GM18909 (cell line): ENCODE measurements around the gene NKX2-4.
"Not testable (repeated sequence)": the region's sequence is repeated elsewhere in the genome, so short reads cannot be mapped to it uniquely, and the experiment has no call there.

Source experiments
- ATAC-seq: cut with Tn5 transposase; IDR thresholded peaks from one replicate; pipeline ENCODE4 v1.9.1; 2021; ENCODE audit warnings: mild to moderate bottlenecking; ENCODE audit not compliant: unreplicated experiment, poor library complexity

The NKX2-4 gene

GRCh38 chr20:21397341-21398108 is at the start of gene NKX2-4:
NKX2-4 (minus strand) TSS chr20:21397526; CDS start chr20:21397399, 127 bp downstream.
- ATAC-seq = no peak

DNA sequence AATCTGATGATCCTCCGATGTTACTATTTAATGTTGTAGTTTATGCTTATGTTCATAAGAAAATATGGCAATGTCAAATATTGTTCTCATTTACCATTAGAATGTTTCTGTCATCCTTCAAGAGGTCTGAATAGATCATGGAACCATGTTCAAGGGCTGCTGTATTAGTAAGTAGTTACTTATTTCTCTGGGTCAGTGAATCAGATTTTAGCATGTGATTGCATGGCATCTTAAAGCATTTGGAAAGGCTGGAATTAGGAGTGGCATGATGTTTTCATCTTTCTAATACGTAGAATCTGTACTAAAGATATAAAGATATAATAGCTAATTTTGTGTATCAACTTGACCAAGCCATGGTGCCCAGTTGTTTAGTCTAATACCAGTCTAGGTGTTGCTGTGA is 40.5 kb upstream of the NKX2-4 start:
- ATAC-seq = no peak

DNA sequence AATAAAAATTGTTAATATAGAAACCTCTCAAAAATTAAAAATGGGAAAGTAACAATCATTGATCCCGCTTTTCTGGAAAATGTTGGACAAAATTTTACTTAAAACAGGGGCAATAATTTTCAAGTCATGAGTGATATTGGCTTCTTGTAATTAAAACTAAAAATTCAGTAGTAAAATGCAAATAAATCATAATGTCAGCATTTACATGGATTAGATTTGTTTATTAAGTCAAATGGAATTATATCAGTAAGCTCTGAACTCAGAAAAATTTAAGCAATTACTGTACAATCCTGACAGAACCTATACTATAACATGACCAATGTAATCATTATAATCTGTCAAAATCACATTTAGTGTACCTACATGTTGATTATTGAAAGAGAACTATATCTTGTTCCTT is 39.9 kb upstream of the NKX2-4 start:
- ATAC-seq = no peak

DNA sequence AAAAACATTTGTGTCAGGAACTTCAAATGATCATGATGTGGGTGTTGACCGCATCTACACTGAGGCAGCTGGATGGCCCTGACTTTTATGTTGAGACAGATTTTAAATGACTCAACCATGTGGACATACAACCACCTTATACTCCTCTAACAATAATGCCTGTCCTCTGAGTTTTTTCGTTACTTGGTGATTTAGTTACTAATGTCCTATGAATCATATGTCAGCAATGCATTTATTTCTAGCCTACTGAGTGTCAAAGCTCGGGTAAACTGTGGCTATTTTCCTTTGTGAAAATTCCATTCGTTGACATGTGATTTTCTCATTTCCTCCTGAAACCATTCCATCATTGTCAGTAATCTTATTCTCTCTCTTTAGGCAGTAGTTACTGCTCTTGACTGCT is 38.9 kb upstream of the NKX2-4 start:
- no peak for ATAC-seq

GRCh38 chr20:21435576-21435975 is 38.2 kb upstream of the NKX2-4 start:
- ATAC-seq = no peak

DNA sequence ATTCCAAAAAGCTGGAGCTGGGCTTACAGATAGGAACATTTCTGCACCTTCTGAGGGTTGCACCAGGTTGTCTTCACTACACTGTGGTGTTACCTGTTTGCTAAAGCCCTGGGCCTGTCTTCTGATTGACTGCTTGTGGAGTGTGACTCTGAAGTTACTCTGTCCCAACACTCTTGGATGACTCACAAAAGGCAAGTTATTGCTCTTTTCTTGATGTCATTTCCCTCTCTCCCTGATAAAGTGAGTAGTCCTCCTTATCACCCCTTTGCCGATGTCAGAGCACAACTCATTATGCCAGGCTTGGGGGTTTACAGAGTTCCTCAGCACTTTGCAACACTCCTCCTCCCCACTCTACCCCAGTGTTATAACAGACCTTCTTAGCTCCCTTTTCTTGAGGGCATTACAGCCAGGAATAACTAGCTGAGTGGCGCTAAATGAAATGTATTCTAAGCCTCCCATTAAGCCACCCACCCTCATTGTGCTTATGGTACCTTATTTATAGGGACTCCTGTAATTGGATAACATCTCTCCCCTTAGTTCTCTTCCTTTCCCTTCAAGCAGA is 36.1 kb upstream of the NKX2-4 start:
- ATAC-seq = no peak

DNA sequence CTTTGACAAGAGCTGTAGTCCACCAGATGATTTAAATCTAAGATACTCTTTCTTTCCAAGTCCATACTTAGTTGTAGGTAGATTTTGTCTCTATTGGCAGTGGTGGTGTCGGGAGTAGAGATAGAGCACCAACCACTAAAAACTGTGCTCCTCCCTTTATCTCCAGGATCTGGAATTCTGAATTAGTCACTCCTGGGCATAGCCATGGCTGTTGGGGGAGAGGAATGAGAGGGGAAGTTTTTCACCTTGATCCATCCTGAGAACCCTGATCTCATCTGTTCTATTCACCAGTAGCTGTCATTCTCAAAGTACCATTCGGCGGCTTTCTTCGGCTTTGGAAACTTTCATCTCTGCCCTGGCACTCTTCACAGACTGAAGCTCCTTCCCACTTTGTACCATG is 35.6 kb upstream of the NKX2-4 start:
- ATAC-seq = no peak

- no peak for ATAC-seq
Observed at GRCh38 chr20:21430020-21430419, 32.7 kb upstream of the NKX2-4 start.

DNA sequence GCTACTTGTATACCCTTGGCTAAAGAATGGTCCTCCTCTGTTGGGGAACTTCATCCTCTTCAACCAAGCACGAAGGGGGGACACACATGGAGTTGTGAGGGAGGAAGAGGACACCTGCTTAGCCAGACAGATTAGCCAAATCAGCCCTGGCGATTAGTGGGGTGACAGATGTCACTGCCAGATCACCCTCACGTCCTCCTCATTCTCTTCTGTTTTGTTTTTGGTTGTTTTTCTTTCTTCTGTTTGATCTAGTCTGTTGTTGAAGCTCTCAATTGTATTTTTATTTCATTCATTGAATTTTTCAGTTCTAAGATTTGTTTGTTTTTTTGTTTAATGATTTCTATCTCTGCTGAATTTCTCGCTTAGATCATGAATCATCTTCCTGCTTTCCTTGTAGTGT is 27.5 kb upstream of the NKX2-4 start:
- ATAC-seq = no peak

DNA sequence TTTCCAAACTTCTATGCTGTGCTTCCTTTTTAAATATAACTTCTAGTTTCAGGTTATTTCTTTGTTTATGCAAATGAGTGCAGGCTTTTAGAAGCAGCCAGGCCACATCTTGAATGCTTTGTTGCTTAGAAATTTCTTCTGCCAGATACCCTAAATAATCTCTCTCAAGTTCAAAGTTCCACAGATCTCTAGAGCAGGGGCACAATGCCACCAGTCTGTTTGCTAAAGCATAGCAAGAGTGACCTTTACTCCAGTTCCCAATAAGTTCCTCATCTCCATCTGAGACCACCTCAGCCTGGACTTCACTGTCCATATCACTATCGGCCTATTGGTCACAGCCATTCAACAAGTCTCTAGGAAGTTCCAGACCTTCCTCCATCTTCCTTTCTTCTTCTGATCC is 26.4 kb upstream of the NKX2-4 start:
- not testable (repeated sequence) for ATAC-seq

DNA sequence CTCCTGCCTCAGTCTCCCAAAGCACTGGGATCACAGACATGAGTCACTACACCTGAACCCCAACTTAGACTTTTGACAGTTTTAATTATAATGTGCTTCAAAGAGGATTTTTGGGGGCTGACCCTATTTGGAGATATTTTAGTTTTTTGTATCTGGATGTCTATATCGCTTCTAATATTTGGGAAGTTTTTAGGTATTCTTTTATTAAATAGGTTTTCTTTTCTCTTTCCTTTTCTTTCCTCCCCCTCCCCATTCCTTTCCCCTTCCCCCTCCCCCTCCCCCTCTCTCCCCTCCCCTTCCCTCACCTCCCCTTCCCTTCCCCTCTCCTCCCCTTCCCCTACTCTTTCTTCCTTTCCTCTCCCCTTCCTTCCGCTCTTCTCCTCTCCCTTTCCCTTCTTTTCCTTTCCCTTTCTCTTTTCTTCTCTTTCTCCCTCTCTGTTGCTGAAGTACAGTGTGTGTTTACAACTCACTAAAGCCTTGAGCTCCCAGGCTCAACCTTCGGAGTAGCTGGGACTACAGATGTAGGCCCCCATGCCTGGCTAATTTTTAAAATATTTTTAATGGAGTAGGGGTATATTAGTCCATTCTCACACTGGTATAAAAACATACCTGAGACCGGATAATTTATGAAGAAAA is 24.4 kb upstream of the NKX2-4 start:
- no peak for ATAC-seq

DNA sequence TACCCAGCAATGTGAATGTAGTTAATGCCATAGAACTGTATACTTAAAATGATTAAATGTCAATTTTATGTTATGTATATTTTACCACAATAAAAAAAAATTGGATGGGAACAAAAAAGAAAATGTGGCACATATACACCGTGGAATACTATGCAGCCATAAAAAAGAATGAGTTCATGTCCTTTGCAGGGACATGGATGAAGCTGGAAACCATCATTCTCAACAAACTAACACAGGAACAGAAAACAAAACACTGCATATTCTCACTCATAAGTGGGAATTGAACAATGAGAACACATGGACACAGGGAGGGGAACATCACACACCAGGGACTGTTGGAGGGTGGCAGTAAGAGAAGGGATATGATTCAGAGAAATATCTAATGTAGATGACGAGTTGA is 21.8 kb upstream of the NKX2-4 start:
- ATAC-seq = not testable (repeated sequence)

- ATAC-seq = not testable (repeated sequence)
Observed at GRCh38 chr20:21413996-21414395, 16.7 kb upstream of the NKX2-4 start.

DNA sequence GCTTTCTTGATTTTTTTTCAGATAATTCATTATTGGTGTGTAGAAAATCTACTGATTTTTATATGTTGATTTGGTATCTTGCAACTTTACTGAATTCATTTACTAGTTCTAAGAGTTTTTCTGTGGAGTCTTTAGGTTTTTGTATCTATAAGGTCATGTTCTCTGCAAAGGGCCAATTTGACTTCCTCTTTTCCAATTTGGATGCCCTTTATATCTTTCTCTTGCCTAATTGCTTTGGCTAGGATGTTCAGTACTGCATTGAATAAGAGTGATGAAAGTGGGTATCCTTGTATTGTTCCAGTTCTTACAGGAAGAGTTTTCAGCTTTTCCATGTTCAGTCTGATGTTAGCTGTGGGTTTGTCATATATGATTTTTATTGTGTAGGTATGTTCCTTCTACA is 14.4 kb upstream of the NKX2-4 start:
- no peak for ATAC-seq

GRCh38 chr20:21399005-21399475 is 1.7 kb upstream of the NKX2-4 start:
- no peak for ATAC-seq

DNA sequence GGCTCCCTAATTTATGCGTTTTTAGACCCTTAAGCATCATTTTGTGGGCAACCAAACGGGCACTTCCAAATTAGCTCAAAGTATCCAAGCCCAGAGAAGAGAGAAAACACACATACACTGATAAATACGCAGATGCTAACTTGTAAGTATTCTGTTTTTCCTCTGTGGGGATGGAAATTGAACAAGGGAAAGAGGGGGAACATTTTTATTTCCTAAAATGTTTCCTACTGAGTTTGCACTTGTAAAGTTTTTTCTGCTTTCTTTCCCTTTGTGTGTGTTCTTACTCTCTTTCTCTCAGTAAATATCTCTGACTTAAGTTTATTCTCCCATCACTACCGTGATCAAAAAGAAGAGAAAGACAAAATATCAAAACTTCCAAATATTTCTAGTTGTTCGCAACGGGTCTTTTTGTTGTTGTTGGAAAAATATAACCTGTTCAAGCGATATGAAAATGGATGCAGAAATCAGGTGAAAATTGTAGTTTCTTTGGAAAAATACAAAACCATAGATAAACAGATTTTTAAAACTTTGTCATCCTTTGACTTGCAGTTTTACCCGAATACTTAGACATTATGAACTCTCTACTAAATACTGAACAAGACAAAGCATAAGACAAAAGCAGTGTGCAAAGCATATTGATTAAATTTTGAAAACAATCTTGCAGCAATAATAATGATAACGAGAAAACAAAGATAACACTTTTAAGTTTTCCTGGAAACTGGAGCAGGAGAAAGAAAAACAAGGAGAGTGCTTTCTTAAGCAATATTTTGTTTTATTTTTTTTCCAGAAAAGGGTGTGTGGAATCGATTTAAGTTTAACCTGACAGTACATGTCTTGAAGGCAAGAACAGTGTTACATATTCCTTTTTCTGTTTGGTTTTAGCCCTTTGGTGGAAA is 1.0 kb upstream of the NKX2-4 start:
- ATAC-seq = no peak

DNA sequence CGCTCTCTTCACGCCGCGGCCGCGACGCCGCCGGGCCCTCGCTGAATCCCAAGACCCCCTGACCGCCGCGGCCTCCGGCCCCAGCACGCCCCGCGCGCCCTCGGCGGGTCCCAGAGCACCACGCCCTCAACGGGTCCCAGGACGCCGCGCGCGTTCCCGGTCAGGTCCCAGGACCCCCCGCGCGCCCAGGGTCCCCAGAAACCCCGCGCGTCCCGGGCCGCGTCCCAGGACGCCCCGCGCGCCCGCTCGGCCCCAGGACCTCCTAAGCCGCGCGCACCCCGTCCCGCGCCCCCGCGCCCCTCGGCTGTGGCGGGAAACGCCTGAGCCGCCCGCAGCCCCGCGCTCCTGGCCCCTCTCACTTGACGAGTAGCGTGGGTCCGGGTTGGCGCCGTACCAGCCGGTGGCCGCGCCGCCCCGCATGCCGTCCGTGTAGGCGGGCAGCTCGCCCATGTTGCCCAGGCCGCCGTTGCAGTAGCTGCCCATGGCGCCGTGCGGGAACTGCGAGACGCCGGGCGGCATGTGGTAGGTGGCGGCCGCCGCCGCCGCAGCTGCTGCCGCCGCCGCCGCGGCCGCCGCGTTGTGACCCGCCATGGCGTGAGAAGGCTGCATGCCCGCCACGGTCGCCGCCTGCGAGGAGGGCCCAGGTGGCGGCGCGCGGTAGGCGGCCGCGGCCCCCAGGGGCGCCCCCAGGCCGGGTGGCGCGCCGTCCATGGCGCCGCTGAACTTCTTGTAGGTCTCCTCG is 556 bp downstream of the NKX2-4 start:
- no peak for ATAC-seq

- no peak for ATAC-seq
Observed at GRCh38 chr20:21395666-21396598, 1.4 kb downstream of the NKX2-4 start.
